HG03280 (cell line): ENCODE results near the gene NANOS2.
"Not testable (repeated sequence)": the region's sequence is repeated elsewhere in the genome, so short reads cannot be mapped to it uniquely, and the experiment has no call there.

ENCODE experiments used
- ATAC-seq: cut with Tn5 transposase; IDR thresholded peaks from one replicate; pipeline ENCODE4 v1.9.1; 2021; ENCODE audit warnings: mild to moderate bottlenecking, moderate library complexity; ENCODE audit not compliant: unreplicated experiment

Gene NANOS2

GRCh38 chr19:45876411-45877197 lies 38.0 kb downstream of the NANOS2 start:
- ATAC-seq = no peak

GRCh38 chr19:45876161-45876410 lies 38.5 kb downstream of the NANOS2 start:
- no peak for ATAC-seq

- ATAC-seq = no peak
These were observed 40.0 kb downstream of the NANOS2 start for GRCh38 chr19:45874620-45874966.

GRCh38 chr19:45873219-45873772 lies 41.3 kb downstream of the NANOS2 start:
- no peak for ATAC-seq

GRCh38 chr19:45872095-45872919 lies 42.3 kb downstream of the NANOS2 start:
- ATAC-seq = no peak

GRCh38 chr19:45870798-45871197 lies 43.8 kb downstream of the NANOS2 start:
- no peak for ATAC-seq

- ATAC-seq = not testable (repeated sequence)
These were observed 47.3 kb downstream of the NANOS2 start for GRCh38 chr19:45867241-45867640.

GRCh38 chr19:45866400-45867176 lies 48.0 kb downstream of the NANOS2 start:
- no peak for ATAC-seq

GRCh38 chr19:45865269-45865948 lies 49.2 kb downstream of the NANOS2 start:
- no peak for ATAC-seq

GRCh38 chr19:45864629-45865082 lies 49.9 kb downstream of the NANOS2 start:
- no peak for ATAC-seq

- ATAC-seq = peak; percentile 40
These were observed 50.5 kb downstream of the NANOS2 start, which contains the start of gene FOXA3 for GRCh38 chr19:45863840-45864628. FOXA3 (plus strand) TSS chr19:45864326; CDS start chr19:45864457, 131 bp downstream.

- no peak for ATAC-seq
These were observed 51.2 kb downstream of the NANOS2 start for GRCh38 chr19:45863335-45863839.
